SU-DHL-6 (cell line): Measurements from ENCODE around the gene FAM110A.
"Not testable (repeated sequence)": the region's sequence is repeated elsewhere in the genome, so short reads cannot be mapped to it uniquely, and the experiment has no call there.

Source experiments
- H2AFZ ChIP-seq: fragments of 200-600 bp; sonication (generic); 2 replicates; pipeline ENCODE4 v1.6.1; 2014; ENCODE audit warnings: low read depth, mild to moderate bottlenecking, moderate library complexity, mixed read lengths, antibody characterized with exemption, low read length; ENCODE audit not compliant: severe bottlenecking
- H3F3A ChIP-seq: fragments of 200-600 bp; shearing (Covaris generic); 2 replicates; pipeline ENCODE4 v1.6.0; 2016; ENCODE audit warnings: antibody characterized with exemption, mild to moderate bottlenecking; ENCODE audit not compliant: insufficient read depth
- H3K27ac ChIP-seq: fragments of 200-600 bp; sonication (generic); 2 replicates; pipeline ENCODE4 v1.5.1; 2016; ENCODE audit warnings: low read depth, mild to moderate bottlenecking, low read length, moderate library complexity, mixed read lengths
- H3K27me3 ChIP-seq: fragments of 200-600 bp; sonication (generic), shearing (Covaris generic); 2 replicates; pipeline ENCODE4 v1.6.0; 2014; ENCODE audit warnings: mild to moderate bottlenecking, low read length
- H3K36me3 ChIP-seq: fragments of 200-600 bp; sonication (generic); 2 replicates; pipeline ENCODE4 v1.6.1; 2014; ENCODE audit warnings: mild to moderate bottlenecking, low read length, mixed read lengths
- H3K4me2 ChIP-seq: fragments of 300-600, 200-600 bp; shearing (Covaris generic), sonication (generic); 2 replicates; pipeline ENCODE4 v1.6.0; 2014; ENCODE audit warnings: low read length, low read depth, mild to moderate bottlenecking; ENCODE audit not compliant: poor library complexity, severe bottlenecking
- H3K4me3 ChIP-seq: fragments of 200-600 bp; sonication (generic); 2 replicates; pipeline ENCODE4 v1.5.1; 2014; ENCODE audit warnings: antibody characterized with exemption, low read length, mild to moderate bottlenecking, mixed read lengths; ENCODE audit not compliant: insufficient read depth, poor library complexity, severe bottlenecking
- H3K79me2 ChIP-seq: fragments of 200-600 bp; sonication (generic); 2 replicates; pipeline ENCODE4 v1.6.1; 2014; ENCODE audit warnings: mild to moderate bottlenecking, low read length, moderate library complexity; ENCODE audit not compliant: insufficient read depth
- H3K9ac ChIP-seq: fragments of 200-600 bp; sonication (generic); 2 replicates; pipeline ENCODE4 v1.7.0; 2014; ENCODE audit warnings: mild to moderate bottlenecking, low read length
- H3K9me2 ChIP-seq: fragments of 200-600 bp; sonication (generic); replicated peaks from 2 replicates; pipeline ENCODE4 v1.6.1; 2014; ENCODE audit warnings: low read length; ENCODE audit not compliant: insufficient read depth
- H3K9me3 ChIP-seq: fragments of 200-600 bp; sonication (generic); 2 replicates; pipeline ENCODE4 v1.6.1; 2014; ENCODE audit warnings: low read length, mixed read lengths; ENCODE audit not compliant: insufficient read depth
- H4K20me1 ChIP-seq: fragments of 200-600 bp; sonication (generic); 2 replicates; pipeline ENCODE4 v1.6.1; 2014; ENCODE audit warnings: low read depth, mild to moderate bottlenecking, antibody characterized with exemption, low read length, moderate library complexity, mixed read lengths
- EZH2phosphoT487 ChIP-seq: fragments of 200-600 bp; sonication (generic), shearing (Covaris generic); conservative IDR thresholded peaks from 2 replicates; pipeline ENCODE4 v1.6.1; 2018; ENCODE audit warnings: mild to moderate bottlenecking, antibody characterized with exemption, low read length, moderate library complexity, mixed read lengths
- TF ChIP-seq, protein P1 (sequence below): fragments of 200-600 bp; sonication (generic); IDR thresholded peaks from one replicate; pipeline ENCODE4 v1.5.1; 2017; ENCODE audit warnings: antibody characterized with exemption, mild to moderate bottlenecking, low read length, moderate library complexity; ENCODE audit not compliant: insufficient read depth, poor library complexity, severe bottlenecking

FAM110A gene

DNA sequence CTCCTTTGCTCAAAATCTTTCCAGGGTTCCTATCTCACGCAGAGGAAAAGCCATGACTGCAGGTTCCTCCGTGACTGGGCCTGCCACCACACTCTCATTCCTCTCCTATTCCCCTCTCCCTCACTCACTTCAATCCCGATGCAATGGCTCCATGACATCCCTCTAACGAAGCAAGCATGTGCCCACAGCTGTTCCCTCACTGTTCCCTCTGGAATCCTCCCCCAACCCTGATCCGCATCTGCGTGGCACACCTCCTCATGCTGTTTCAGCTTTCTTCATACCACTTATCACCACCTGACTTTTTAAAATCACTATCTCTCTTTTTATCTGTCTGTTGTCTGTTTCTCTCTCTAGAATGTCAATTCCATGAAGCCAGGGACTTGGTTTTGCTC is 57.1 kb downstream of the FAM110A start:
- Histone ChIP-seq H3K27ac (no peak overlapping the region), H3K4me2 (no peak overlapping the region), H3F3A (no peaks in the 10 kb centered on the region)

DNA sequence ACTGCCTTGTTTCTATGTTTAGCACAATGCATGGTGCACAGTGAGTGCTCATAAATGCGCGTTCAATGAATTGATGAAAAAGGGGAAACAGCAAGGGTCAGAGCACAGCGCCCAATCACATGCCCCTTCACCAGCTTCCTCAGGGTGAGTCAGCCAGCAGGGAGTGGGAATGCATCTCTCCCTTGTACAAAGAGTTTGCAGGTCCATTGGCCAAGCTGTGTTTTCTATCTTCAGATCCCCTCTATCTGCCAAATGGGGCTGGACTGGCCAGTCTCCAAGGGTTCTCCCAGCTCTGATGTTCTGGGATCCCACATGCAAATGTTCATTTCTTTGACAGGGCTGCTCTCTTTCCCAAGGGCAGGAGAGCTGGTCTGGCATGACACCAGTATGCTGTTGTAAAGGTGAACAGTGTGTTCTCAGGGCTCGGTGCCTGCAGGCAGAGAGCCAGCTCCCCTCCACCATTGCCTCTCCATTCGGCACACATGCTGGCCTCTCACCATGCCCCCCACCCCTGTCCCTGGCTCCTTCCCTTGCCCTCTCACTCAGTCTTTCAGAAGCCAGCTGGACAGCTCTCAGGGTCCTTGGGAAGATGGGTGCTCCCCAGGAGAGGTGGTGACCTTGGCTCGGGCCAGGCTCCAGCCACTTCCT is 57.7 kb downstream of the FAM110A start:
- H3K36me3 ChIP-seq, result no peaks in the 10 kb centered on the region
- no peak overlapping the region for H2AFZ ChIP-seq
- no peaks in the 10 kb centered on the region for H3K9me3 ChIP-seq
- H3K27ac ChIP-seq, result no peak overlapping the region
- H4K20me1 ChIP-seq, result no peaks in the 10 kb centered on the region
- no peaks in the 10 kb centered on the region for H3K79me2 ChIP-seq
- no peaks in the 10 kb centered on the region for H3K9me2 ChIP-seq
- no peaks in the 10 kb centered on the region for H3F3A ChIP-seq
- no peak overlapping the region for H3K4me3 ChIP-seq
- no peak for TF ChIP-seq EZH2phosphoT487
- TF ChIP-seq, protein P1, sequence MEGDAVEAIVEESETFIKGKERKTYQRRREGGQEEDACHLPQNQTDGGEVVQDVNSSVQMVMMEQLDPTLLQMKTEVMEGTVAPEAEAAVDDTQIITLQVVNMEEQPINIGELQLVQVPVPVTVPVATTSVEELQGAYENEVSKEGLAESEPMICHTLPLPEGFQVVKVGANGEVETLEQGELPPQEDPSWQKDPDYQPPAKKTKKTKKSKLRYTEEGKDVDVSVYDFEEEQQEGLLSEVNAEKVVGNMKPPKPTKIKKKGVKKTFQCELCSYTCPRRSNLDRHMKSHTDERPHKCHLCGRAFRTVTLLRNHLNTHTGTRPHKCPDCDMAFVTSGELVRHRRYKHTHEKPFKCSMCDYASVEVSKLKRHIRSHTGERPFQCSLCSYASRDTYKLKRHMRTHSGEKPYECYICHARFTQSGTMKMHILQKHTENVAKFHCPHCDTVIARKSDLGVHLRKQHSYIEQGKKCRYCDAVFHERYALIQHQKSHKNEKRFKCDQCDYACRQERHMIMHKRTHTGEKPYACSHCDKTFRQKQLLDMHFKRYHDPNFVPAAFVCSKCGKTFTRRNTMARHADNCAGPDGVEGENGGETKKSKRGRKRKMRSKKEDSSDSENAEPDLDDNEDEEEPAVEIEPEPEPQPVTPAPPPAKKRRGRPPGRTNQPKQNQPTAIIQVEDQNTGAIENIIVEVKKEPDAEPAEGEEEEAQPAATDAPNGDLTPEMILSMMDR, result no peak
- H3K4me2 ChIP-seq, result no peak overlapping the region
- H3K27me3 ChIP-seq, result no peaks in the 10 kb centered on the region
- no peak overlapping the region for H3K9ac ChIP-seq

More for the DNA sequence above, 57.1 kb downstream of the FAM110A start:
- no peaks in the 10 kb centered on the region for H3K27me3 ChIP-seq
- TF ChIP-seq, protein P1, result no peak
- TF ChIP-seq EZH2phosphoT487, result no peak
- no peaks in the 10 kb centered on the region for H3K36me3 ChIP-seq
- H4K20me1 ChIP-seq, result no peaks in the 10 kb centered on the region
- no peak overlapping the region for H3K9ac ChIP-seq
- H2AFZ ChIP-seq, result no peak overlapping the region
- H3K4me3 ChIP-seq, result no peak overlapping the region
- H3K79me2 ChIP-seq, result no peaks in the 10 kb centered on the region
- no peaks in the 10 kb centered on the region for H3K9me2 ChIP-seq
- no peaks in the 10 kb centered on the region for H3K9me3 ChIP-seq

DNA sequence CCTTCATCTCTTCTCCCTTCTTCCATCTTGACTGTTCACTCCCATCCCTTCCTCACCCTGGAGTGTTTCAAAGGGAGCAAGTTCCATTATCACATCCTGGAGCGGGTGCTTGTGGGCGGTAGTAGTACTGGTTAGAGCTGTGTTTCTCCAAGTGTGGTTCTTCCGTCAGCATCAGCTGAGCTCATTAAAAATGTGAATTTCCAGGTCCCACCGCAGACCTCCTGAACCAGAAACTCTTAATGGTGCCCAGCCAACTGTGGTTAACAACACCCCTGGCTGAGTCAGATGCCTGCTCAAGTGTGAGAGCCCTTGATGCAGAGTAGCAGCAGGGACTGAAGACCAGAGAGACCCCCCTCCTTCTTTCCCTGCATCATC is 58.2 kb downstream of the FAM110A start:
- H4K20me1 ChIP-seq, result no peaks in the 10 kb centered on the region
- no peak overlapping the region for H3K4me3 ChIP-seq
- H3K4me2 ChIP-seq, result no peak overlapping the region
- H3K9ac ChIP-seq, result no peak overlapping the region
- H3K9me3 ChIP-seq, result no peaks in the 10 kb centered on the region
- H2AFZ ChIP-seq, result no peak overlapping the region
- H3F3A ChIP-seq, result no peaks in the 10 kb centered on the region
- no peaks in the 10 kb centered on the region for H3K9me2 ChIP-seq
- no peaks in the 10 kb centered on the region for H3K36me3 ChIP-seq
- H3K27ac ChIP-seq, result no peak overlapping the region
- no peaks in the 10 kb centered on the region for H3K27me3 ChIP-seq
- no peaks in the 10 kb centered on the region for H3K79me2 ChIP-seq
- TF ChIP-seq, protein P1, result no peak

DNA sequence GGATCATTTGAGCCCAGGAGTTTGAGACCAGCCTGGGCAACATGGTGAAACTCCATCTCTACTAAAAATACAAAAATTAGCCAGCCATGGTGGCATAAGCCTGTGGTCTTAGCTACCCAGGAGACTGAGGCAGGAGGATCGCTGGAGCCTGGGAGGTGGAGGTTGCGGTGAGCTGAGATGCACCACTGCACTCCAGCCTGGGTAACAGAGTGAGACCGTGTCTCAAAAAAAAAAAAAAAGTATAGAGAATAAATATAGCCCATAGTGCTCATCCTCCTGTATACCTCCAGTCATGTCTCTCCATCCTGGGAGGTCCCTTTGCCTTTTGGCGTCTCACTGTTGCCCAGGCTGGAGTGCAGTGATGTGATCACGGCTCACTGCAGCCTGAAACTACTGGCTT is 58.9 kb downstream of the FAM110A start:
- not testable (repeated sequence) for H3K9ac ChIP-seq, H3K27ac ChIP-seq, H3K4me3 ChIP-seq, H3K9me3 ChIP-seq, H3K79me2 ChIP-seq, H3K4me2 ChIP-seq, H3K27me3 ChIP-seq, H3F3A ChIP-seq, H3K36me3 ChIP-seq, H3K9me2 ChIP-seq, H4K20me1 ChIP-seq, H2AFZ ChIP-seq
